GM19438 (cell line): ENCODE results near the gene SEMA7A.
"Not testable (repeated sequence)": the region's sequence is repeated elsewhere in the genome, so short reads cannot be mapped to it uniquely, and the experiment has no call there.

ENCODE experiments used
- ATAC-seq: cut with Tn5 transposase; IDR thresholded peaks from one replicate; pipeline ENCODE4 v1.9.1; 2021; ENCODE audit warnings: low read depth; ENCODE audit not compliant: unreplicated experiment

SEMA7A gene

GRCh38 chr15:74377831-74378766 lies 55.7 kb downstream of the SEMA7A start:
- ATAC-seq: no peak

DNA sequence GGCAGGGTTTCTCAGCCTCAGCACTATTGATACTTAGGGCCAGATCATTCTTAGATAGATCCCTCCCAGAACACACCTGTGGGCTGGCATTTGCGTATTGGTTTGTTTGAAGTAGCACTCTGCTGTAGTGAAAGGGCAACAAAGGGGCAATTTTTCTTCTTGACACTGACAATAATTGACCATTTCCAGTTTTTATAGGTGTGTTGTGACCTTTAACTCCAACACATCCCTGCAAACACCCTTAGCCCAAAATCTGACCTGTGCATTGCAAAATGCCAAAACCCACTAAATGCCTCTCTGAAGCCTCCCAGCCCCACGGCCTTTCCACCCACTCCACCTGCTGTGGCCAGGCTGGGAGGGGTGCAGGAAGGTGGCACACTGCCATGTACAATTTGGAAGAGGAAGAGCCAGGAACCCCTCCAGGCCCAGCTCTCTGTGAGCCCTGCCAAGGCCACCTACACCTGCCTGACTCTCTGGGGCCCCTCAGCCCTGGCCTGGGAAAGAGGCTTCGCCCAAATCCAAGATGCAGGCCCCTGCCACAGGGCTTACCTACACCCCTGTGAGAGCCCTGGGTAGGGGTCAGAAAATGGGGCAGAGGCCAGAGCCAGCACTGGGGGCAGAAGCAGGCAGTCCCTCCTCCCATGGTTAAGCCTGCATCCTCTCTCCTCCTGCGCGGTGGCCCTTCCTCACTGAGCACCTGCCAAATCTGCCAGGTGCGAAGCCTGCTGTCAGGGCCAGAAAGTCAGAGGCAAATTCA lies 56.8 kb downstream of the SEMA7A start:
- no peak for ATAC-seq

- ATAC-seq: no peak
Measured at GRCh38 chr15:74376226-74376625, 57.5 kb downstream of the SEMA7A start.

GRCh38 chr15:74375303-74375693 lies 58.5 kb downstream of the SEMA7A start:
- no peak for ATAC-seq

GRCh38 chr15:74374648-74375302 lies 59.0 kb downstream of the SEMA7A start:
- ATAC-seq: no peak

- ATAC-seq: peak; percentile 69
Measured at GRCh38 chr15:74373731-74374647, 59.8 kb downstream of the SEMA7A start.

DNA sequence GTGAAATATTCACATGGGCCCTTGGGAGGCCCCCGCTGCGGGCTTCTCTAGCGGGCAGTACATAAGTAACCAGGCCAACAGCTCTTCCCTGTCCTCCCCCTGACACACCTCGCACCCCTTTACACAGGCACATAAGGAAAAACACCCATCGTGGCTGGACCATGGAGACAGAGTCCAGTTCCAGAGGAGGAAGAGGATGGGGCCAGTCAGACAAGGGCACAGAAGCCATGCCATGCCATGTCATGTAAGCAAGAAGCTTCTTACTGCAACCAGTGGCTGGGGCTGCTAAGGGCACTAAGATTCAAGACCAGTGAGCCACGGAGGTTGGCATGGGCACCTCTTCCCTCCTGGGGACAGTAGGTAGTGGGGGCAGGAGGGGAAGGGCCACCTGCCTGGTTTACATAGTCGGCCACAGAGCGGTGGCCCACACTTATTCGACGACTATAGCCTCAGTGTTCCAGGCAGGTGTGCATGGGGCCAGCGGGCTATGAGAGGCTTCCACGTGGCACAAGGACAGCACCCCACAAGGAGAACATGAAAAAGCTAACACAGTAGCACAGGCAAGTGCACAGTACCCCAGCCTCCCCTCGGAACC lies 60.6 kb downstream of the SEMA7A start:
- no peak for ATAC-seq

GRCh38 chr15:74370471-74370870 lies 63.3 kb downstream of the SEMA7A start:
- ATAC-seq: no peak

GRCh38 chr15:74369756-74370155 lies 64.0 kb downstream of the SEMA7A start:
- no peak for ATAC-seq

DNA sequence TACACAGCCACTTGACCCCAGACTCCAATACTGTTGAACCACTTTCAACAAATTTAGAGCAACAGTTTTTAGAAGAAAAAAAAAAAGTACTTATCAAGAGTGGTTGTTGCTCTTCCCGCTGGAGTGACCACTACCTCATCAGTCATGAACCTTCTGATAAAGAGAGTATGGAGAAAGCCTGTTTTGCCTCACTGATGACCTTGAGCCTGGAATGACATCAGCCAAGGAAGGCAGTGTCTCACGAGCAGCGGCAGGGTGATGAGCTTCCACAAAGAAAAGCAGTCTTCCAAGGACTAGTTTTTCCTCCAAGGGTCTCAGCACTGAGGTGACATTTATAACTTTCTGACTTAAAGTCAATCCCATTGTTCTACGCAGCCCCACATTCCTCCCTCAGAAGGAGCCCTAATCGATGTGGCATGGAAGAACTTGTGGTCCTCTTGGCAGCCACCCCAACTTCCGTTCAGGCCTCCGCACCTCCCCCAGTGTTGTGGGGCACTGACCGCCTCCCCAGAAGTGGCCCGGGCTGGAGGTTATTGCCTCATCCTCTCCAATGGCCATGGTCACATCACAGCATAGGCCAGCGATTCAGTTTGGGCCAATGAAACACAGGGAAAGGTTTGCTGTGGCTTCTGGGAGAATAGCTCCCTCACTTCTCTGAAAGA lies 64.5 kb downstream of the SEMA7A start:
- no peak for ATAC-seq

DNA sequence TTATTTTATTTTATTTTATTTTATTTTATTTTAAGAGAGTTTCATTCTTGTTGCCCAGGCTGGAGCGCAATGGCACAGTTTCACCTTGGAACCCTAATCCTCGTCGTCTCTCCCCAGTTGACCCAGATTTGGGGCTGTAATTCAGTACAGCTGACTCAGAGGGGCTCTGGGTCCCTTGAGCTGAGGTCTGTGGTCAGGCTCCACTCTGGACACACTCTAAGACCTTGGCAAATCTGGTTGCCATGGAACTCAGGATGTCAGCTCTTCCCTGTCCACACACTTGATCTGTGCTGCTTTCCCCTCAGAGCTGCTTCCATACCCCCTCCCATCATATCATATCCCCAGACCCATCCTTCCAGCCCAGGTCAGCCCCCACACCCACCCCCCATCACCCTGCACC lies 65.6 kb downstream of the SEMA7A start:
- ATAC-seq: no peak

DNA sequence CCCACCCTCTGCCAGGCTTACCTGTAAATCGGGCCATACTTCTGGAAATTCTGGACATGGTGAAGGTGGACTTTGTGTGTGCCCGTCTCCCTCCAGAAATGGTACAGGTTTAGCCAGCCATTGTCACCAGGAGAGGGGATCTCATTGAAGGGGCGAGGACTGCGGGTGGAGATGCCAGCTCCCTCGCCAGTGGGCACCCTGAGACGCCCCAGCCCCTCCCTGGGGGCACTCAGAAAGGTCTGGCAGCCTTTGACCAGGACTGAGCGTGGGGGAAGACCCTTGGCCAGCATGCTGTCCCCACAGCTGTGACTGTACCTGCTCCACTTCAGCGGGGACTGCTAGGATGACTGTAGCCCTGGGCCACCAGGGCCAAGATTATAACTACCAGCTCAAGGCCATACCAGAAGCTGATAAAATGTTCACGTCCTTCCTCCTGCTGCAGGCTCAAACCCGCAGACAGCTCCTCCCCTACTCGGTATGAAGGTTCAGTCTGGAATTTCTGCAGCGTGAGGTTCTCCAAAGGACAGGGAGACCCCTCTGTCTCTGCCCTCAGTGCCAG lies 66.4 kb downstream of the SEMA7A start, which contains the start of gene CYP11A1:
Gene CYP11A1 (minus strand): TSS at position 351 of the 559 bp plus-strand sequence. CDS start 61 bp downstream, at position 290.
- ATAC-seq: no peak

DNA sequence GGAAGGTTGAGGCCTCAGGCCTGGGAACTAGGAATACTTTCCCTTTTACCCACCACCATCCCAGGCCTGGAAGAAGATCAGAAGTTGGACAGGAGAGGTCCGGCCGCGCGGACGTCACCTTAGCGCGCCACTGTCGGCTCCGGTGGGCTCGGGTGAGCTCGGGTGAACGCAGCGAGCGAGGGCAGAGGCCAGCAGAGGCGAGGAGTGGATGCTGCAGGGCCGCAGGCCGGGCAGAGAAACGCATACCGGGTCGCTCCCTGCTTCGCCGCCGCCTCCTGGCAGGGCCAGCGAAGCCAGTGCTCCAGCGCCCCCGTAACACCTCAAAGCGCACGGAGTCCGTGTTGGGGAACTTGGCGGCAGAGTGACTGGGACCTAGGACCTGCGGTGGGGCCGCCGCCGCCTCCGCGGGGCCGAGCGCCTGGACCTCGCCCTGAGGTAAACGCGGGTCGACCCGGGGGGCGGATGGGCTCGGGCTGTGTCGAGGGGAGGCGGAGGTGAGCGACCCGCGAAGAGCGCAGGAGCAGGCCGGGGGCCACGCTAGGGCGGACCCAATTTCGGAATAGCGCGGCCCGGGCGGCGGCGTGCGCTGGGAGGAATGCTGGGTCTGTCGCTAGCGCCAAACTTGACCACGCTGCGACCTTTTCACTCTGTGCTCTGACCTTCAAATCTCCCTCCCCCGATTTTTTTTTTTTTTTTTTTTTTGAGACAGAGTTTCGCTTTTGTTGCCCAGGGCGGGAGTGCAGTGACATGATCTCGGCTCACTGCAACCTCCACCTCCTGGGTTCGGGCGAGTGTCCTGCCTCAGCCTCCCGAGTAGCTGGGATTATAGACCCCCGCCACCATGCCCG lies 67.9 kb downstream of the SEMA7A start:
- ATAC-seq: no peak

DNA sequence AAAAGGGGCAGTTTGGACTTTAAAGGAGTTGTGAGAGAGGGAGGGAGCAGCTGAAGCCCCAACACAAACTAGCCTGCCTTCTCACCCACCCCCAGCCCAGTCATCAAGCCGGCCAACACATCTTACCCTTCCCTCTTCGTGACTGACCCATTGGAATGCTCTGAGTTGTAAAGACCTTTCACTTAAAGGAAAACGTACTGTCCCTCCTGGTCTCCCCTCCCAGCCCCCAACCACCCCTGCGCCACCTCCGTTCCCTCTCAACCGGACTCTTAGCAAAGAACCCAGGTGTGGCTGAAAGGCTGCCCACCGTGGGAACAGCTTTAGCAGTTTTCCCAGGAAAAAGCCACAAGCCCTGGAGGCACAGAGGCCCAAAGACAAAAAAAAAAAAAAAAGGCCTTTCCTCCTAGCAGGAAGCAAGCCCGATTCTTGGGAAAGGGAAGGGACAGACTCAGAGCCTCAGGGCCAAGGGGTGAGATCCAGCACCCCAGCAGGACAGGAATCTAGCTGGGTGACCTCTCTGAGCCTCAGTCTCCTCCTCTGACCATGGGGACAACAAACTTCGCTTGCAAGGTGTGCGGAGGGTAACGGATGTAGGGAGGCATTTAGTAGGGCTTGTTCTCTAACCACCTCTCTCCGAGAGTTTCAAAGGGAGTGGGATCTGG lies 68.7 kb downstream of the SEMA7A start:
- no peak for ATAC-seq

- no peak for ATAC-seq
Measured at GRCh38 chr15:74362482-74362881, 71.3 kb downstream of the SEMA7A start.

- ATAC-seq: not testable (repeated sequence)
Measured at GRCh38 chr15:74360855-74361254, 72.9 kb downstream of the SEMA7A start.

GRCh38 chr15:74359376-74359775 lies 74.4 kb downstream of the SEMA7A start:
- not testable (repeated sequence) for ATAC-seq
